NCI-H524 (cell line): Measurements from ENCODE around the gene CLBA1.
"Not testable (repeated sequence)": the region's sequence is repeated elsewhere in the genome, so short reads cannot be mapped to it uniquely, and the experiment has no call there.

Experiments
- DNase-seq, 2 experiments: peaks; one replicate each; lab custom pipeline; 2025; lab: John Stamatoyannopoulos, UW

Gene CLBA1

GRCh38 chr14:104985675-104986486 lies at the start of gene CLBA1:
Gene CLBA1, plus strand, starts transcription at chr14:104985788. Its CDS starts 644 bp downstream, at chr14:104986432.
- peak; percentile 76 to 94 for DNase-seq

GRCh38 chr14:104935955-104936354 lies 49.6 kb upstream of the CLBA1 start:
- no peak for DNase-seq

GRCh38 chr14:104936361-104937155 lies 49.0 kb upstream of the CLBA1 start:
- DNase-seq: no peak

- no peak for DNase-seq
Observed at GRCh38 chr14:104937161-104937560, 48.4 kb upstream of the CLBA1 start.

- no peak for DNase-seq
Observed at GRCh38 chr14:104937694-104938365, 47.8 kb upstream of the CLBA1 start.

- no peak for DNase-seq
Observed at GRCh38 chr14:104938436-104938835, 47.2 kb upstream of the CLBA1 start.

GRCh38 chr14:104938960-104939359 lies 46.6 kb upstream of the CLBA1 start:
- DNase-seq: no peak

GRCh38 chr14:104939666-104940410 lies 45.8 kb upstream of the CLBA1 start:
- no peak for DNase-seq

- DNase-seq: peak in 1 of 2 experiments; percentile 51
Observed at GRCh38 chr14:104940526-104941150, 45.0 kb upstream of the CLBA1 start.

GRCh38 chr14:104941508-104942365 lies 43.9 kb upstream of the CLBA1 start:
- no peak for DNase-seq

- DNase-seq: no peak
Observed at GRCh38 chr14:104942586-104942985, 43.0 kb upstream of the CLBA1 start.

- not testable (repeated sequence) for DNase-seq
Observed at GRCh38 chr14:104943216-104944015, 42.2 kb upstream of the CLBA1 start.

GRCh38 chr14:104944016-104944308 lies 41.6 kb upstream of the CLBA1 start:
- DNase-seq: not testable (repeated sequence)

GRCh38 chr14:104944436-104945205 lies 41.0 kb upstream of the CLBA1 start:
- not testable (repeated sequence) for DNase-seq

GRCh38 chr14:104945266-104945665 lies 40.3 kb upstream of the CLBA1 start:
- DNase-seq: not testable (repeated sequence)

- not testable (repeated sequence) for DNase-seq
Observed at GRCh38 chr14:104945986-104946965, 39.3 kb upstream of the CLBA1 start.

- not testable (repeated sequence) for DNase-seq
Observed at GRCh38 chr14:104947201-104947600, 38.4 kb upstream of the CLBA1 start.
